SK-N-SH (cell line): ENCODE data around the gene WNK4. TPM values are rescaled to one million over a fixed set of nuclear protein-coding genes. Genes with fewer than 3 reads are reported as not detected.

Source experiments
- CTCF ChIA-PET: fragments of 300-600, 350-600 bp; formaldehyde crosslinking; extraction: SDS; loops from one replicate; lab custom pipeline; 2021; lab: Yijun Ruan, JAX
- POLR2A ChIA-PET: fragments of 350-600 bp; sonication (Branson Sonifier 250); formaldehyde crosslinking; extraction: SDS; loops from one replicate; lab custom pipeline; 2020; ENCODE audit warnings: antibody characterized with exemption, inconsistent platforms; lab: Yijun Ruan, JAX
- DNase-seq: peaks from one replicate; pipeline ENCODE4 v3.0.0; 2012
- H2AFZ ChIP-seq: fragments of 200-600 bp; sonication (generic); 2 replicates; pipeline ENCODE4 v1.8.1; 2016; ENCODE audit warnings: antibody characterized with exemption, mild to moderate bottlenecking, low read depth
- H3F3A ChIP-seq: fragments of 200-600 bp; sonication (generic); replicated peaks from 2 replicates; pipeline ENCODE3; 2016; ENCODE audit warnings: antibody characterized with exemption, mild to moderate bottlenecking; ENCODE audit not compliant: insufficient read depth
- H3K27ac ChIP-seq, 2 experiments: fragments of 200-500 bp in 1 of 2; fragments of 200-600 bp in 1 of 2; sonication (Bioruptor generic) in 1 of 2; sonication (generic), shearing (Covaris generic) in 1 of 2; 2 replicates each; pipeline versions ENCODE4 v1.5.1 to v1.6.1; 2014 to 2016; ENCODE audit warnings: low read depth in 2 of 2, inconsistent platforms in 1 of 2, low read length in 1 of 2, mild to moderate bottlenecking in 1 of 2, mixed read lengths in 1 of 2
- H3K27me3 ChIP-seq: fragments of 200-600 bp; sonication (generic), shearing (Covaris generic); 2 replicates; pipeline ENCODE4 v1.6.1; 2016; ENCODE audit warnings: mixed run types; ENCODE audit not compliant: insufficient read depth
- H3K36me3 ChIP-seq, 2 experiments: fragments of 200-500 bp in 1 of 2; fragments of 200-600 bp in 1 of 2; sonication (Bioruptor generic) in 1 of 2; sonication (generic) in 1 of 2; replicated peaks in 1 of 2; 2 replicates each; pipeline versions ENCODE3 to v1.5.1; 2014 to 2016; ENCODE audit warnings: low read length in 1 of 2, mild to moderate bottlenecking in 1 of 2; ENCODE audit not compliant: insufficient read depth in 2 of 2, control insufficient read depth in 1 of 2
- H3K4me1 ChIP-seq, 2 experiments: fragments of 200-500 bp in 1 of 2; fragments of 200-600 bp in 1 of 2; sonication (Bioruptor generic) in 1 of 2; sonication (generic), shearing (Covaris generic) in 1 of 2; 2 replicates each; pipeline versions ENCODE4 v1.5.1 to v1.6.1; 2014 to 2016; ENCODE audit warnings: low read depth in 1 of 2, low read length in 1 of 2, mixed run types in 1 of 2; ENCODE audit not compliant: insufficient read depth in 2 of 2, control insufficient read depth in 1 of 2
- H3K4me2 ChIP-seq: fragments of 200-600 bp; sonication (generic), shearing (Covaris generic); 2 replicates; pipeline ENCODE4 v1.6.1; 2017; ENCODE audit warnings: mixed run types
- H3K4me3 ChIP-seq, 2 experiments: fragments of 200-500 bp in 1 of 2; fragments of 200-600 bp in 1 of 2; sonication (Bioruptor generic) in 1 of 2; sonication (generic), shearing (Covaris generic) in 1 of 2; 2 replicates each; pipeline versions ENCODE4 v1.5.1 to v1.8.1; 2014 to 2016; ENCODE audit warnings: low read depth in 2 of 2, inconsistent platforms in 1 of 2, low read length in 1 of 2, mild to moderate bottlenecking in 1 of 2, mixed read lengths in 1 of 2, moderate library complexity in 1 of 2
- H3K79me2 ChIP-seq: fragments of 200-600 bp; sonication (generic); 2 replicates; pipeline ENCODE4 v1.8.1; 2017; ENCODE audit warnings: mild to moderate bottlenecking; ENCODE audit not compliant: insufficient read depth
- H3K9ac ChIP-seq: fragments of 200-600 bp; sonication (generic); 2 replicates; pipeline ENCODE4 v1.6.1; 2017; ENCODE audit warnings: mixed run types
- H3K9me2 ChIP-seq: fragments of 200-600 bp; sonication (generic); 2 replicates; pipeline ENCODE4 v1.6.1; 2017; ENCODE audit warnings: mixed run types
- H3K9me3 ChIP-seq: fragments of 200-600 bp; sonication (generic); 2 replicates; pipeline ENCODE4 v1.6.1; 2017; ENCODE audit warnings: mixed run types, mild to moderate bottlenecking, moderate library complexity
- H4K20me1 ChIP-seq: fragments of 200-600 bp; sonication (generic); 2 replicates; pipeline ENCODE4 v1.6.1; 2017; ENCODE audit warnings: mild to moderate bottlenecking, mixed run types; ENCODE audit not compliant: insufficient read depth
- ELF1 ChIP-seq: IDR thresholded peaks from 2 replicates; pipeline ENCODE4 v1.4.0; 2012
- EZH2phosphoT487 ChIP-seq: fragments of 200-600 bp; sonication (generic); IDR thresholded peaks from 2 replicates; pipeline ENCODE4 v1.6.1; 2017; ENCODE audit warnings: low read depth, mixed run types, mild to moderate bottlenecking, antibody characterized with exemption, moderate library complexity, borderline replicate concordance
- FOXM1 ChIP-seq: IDR thresholded peaks from 2 replicates; pipeline ENCODE4 v1.4.0; 2012; ENCODE audit warnings: low read depth, mild to moderate bottlenecking
- GATA2 ChIP-seq: sonication (generic); formaldehyde crosslinking; IDR thresholded peaks from 2 replicates; pipeline ENCODE4 v1.5.0; 2020; ENCODE audit warnings: mild to moderate bottlenecking, missing genetic modification reagents
- NFIC ChIP-seq: IDR thresholded peaks from 2 replicates; pipeline ENCODE4 v1.4.0; 2012; ENCODE audit warnings: borderline replicate concordance
- RAD21 ChIP-seq: IDR thresholded peaks from 2 replicates; pipeline ENCODE4 v1.6.1; 2012; ENCODE audit warnings: mild to moderate bottlenecking, low read length
- RCOR1 ChIP-seq: fragments of 150-350 bp; IDR thresholded peaks from 2 replicates; pipeline ENCODE4 v1.6.1; 2017; ENCODE audit warnings: antibody characterized with exemption, low read length
- RFX5 ChIP-seq: IDR thresholded peaks from 2 replicates; pipeline ENCODE4 v1.6.1; 2012; ENCODE audit warnings: mild to moderate bottlenecking, improper control_type of control experiment, low read length
- SIN3A ChIP-seq: IDR thresholded peaks from 2 replicates; pipeline ENCODE4 v1.6.1; 2012; ENCODE audit warnings: low read depth, mild to moderate bottlenecking, low read length, moderate library complexity, borderline replicate concordance
- TCF12 ChIP-seq: IDR thresholded peaks from 2 replicates; pipeline ENCODE4 v1.4.0; 2012
- USF1 ChIP-seq: IDR thresholded peaks from 2 replicates; pipeline ENCODE4 v1.4.0; 2012; ENCODE audit warnings: low read depth, borderline replicate concordance
- WGBS: methylation state at CpG from one replicate; pipeline ENCODE4 v1.1.6; 2017; ENCODE audit warnings: low lambda C conversion rate; 5-methylcytosine and 5-hydroxymethylcytosine counted together
- polyA plus RNA-seq, 3 experiments: library from polyadenylated mRNA; depleted of rRNA; stranded (reverse); fragments of >200 nt; gene quantifications; 2 replicates each; pipeline ENCODE4 v1.2.3, GENCODE V29; 2012
- TF ChIP-seq, protein P1 (sequence below): fragments of 150-350 bp; IDR thresholded peaks from 2 replicates; pipeline ENCODE4 v1.6.1; 2016; ENCODE audit warnings: mild to moderate bottlenecking, low read depth, low read length

WNK4 gene
- polyA plus RNA-seq, 1 of the 3 experiments (the other 2 are of a cell fraction), result 12.5 TPM

- TF ChIP-seq, protein P1, sequence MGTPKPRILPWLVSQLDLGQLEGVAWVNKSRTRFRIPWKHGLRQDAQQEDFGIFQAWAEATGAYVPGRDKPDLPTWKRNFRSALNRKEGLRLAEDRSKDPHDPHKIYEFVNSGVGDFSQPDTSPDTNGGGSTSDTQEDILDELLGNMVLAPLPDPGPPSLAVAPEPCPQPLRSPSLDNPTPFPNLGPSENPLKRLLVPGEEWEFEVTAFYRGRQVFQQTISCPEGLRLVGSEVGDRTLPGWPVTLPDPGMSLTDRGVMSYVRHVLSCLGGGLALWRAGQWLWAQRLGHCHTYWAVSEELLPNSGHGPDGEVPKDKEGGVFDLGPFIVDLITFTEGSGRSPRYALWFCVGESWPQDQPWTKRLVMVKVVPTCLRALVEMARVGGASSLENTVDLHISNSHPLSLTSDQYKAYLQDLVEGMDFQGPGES, result no peak
- no peak for TF ChIP-seq FOXM1
- TF ChIP-seq ELF1, result no peak
- no peak for TF ChIP-seq EZH2phosphoT487
- TF ChIP-seq TCF12, result no peak
- no peak for TF ChIP-seq USF1
- no peak for TF ChIP-seq RCOR1
- no peak for TF ChIP-seq NFIC
- TF ChIP-seq RAD21, result no peak
- no peak for TF ChIP-seq GATA2
- TF ChIP-seq SIN3A, result no peak
Observed at GRCh38 chr17:42744806-42745617, 35.4 kb upstream of the WNK4 start, which contains the start of gene EZH1 (continued).

- Histone ChIP-seq H3K9me3 (no peaks in the 10 kb centered on the region), H4K20me1 (no peaks in the 10 kb centered on the region), H3K27ac (no peak overlapping the region), H3K9me2 (no peaks in the 10 kb centered on the region), H3K36me3 (no peaks in the 10 kb centered on the region), H3K9ac (no peak overlapping the region), H3K4me2 (no peak overlapping the region), H3K4me1 (peaks cover 0 to 11% of the 10 kb centered on the region in 2 experiments; a peak in 1 of 4 replicates), H3F3A (peaks cover 3% of the 10 kb centered on the region), H3K27me3 (peaks cover 8% of the 10 kb centered on the region; the same call in 1 of the 2 replicates), H2AFZ (no peak overlapping the region), H3K4me3 (no peak overlapping the region), H3K79me2 (peaks cover 11% of the 10 kb centered on the region)
- WGBS, result 50% methylated on average over 7 of the region's 7 CpGs
- ChIA-PET POLR2A (interaction anchor here (1.1 kb wide), 1 partner anchor 12 kb away, joined by 4 read pairs; the partner anchor contains the start of gene RAMP2), CTCF (interaction anchor here (1.6 to 4.8 kb wide), 3 partner anchors 14 to 76 kb away, joined by 3 to 37 read pairs (median 16); no protein-coding TSS in a partner anchor)
- TF ChIP-seq RFX5 (no peak), SIN3A (no peak)
- DNase-seq, result no peak
Observed at GRCh38 chr17:42748202-42748907, 32.1 kb upstream of the WNK4 start.
